ENCODE results near the gene SKAP2. TPM values are rescaled to one million over a fixed set of nuclear protein-coding genes. Genes with fewer than 3 reads are reported as not detected.
A peak's percentile ranks its signal among the peaks of the same experiment; 100 is the strongest.

SKAP2 gene
- total and polyA plus RNA-seq, 2 of the 13 experiments (the other 11 are each of a cell fraction or from before 2014, with no cell fraction given), result 3.6 to 12.9 TPM

DNA sequence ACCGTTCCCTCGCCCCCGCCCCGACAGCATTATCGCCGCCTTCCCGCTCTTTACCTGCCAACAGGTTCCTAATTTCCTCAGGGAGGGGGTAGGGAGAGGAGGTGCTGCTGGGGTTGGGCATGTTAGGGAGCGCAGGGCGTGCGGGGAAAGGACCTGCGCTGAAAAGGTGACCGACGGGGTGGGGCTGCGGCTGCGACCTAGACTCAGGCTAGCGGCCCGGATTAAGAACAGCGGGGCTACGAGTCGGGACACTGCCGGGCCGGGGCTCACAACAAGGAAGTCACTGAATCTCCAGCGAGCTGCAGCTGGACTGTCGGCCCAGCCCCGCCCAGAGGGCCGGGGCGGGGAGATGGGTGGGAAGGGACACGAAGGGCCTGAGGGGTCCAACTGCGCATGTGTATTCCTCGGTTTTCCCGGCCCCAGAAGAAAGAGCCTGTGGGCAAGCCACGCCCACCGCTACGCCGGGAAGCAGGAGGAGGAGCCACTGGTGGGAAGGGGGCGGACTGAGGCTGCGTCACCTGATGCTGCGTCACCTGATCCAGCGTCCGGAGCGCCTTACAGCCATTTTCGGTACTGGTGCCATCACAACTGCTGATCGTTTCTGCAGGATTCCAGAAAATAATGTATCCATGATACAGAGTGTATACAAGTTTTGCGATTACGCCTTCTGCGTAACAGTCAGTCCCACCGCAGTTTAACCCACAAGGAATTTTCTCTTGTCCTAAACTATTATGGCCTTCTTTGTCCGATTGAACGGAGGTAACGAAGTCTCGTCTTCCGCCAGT, at the start of gene SKAP2 (continued):
- TF ChIP-seq, protein P1, sequence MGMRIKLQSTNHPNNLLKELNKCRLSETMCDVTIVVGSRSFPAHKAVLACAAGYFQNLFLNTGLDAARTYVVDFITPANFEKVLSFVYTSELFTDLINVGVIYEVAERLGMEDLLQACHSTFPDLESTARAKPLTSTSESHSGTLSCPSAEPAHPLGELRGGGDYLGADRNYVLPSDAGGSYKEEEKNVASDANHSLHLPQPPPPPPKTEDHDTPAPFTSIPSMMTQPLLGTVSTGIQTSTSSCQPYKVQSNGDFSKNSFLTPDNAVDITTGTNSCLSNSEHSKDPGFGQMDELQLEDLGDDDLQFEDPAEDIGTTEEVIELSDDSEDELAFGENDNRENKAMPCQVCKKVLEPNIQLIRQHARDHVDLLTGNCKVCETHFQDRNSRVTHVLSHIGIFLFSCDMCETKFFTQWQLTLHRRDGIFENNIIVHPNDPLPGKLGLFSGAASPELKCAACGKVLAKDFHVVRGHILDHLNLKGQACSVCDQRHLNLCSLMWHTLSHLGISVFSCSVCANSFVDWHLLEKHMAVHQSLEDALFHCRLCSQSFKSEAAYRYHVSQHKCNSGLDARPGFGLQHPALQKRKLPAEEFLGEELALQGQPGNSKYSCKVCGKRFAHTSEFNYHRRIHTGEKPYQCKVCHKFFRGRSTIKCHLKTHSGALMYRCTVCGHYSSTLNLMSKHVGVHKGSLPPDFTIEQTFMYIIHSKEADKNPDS (CRISPR knock-in tag; IDR thresholded peaks at IDR 0.05), result no peak
- TF ChIP-seq SMYD3 (CRISPR knock-in tag; IDR thresholded peaks at IDR 0.05) (no peak), HOXD1 (CRISPR knock-in tag; IDR thresholded peaks at IDR 0.05) (no peak; the same call in 1 of the 2 replicates), ZNF430 (CRISPR knock-in tag; IDR thresholded peaks at IDR 0.05) (no peak), NR2F1 (CRISPR knock-in tag; IDR thresholded peaks at IDR 0.05) (no peak), ZMYM3 (CRISPR knock-in tag; IDR thresholded peaks at IDR 0.05) (no peak), SRF (IDR thresholded peaks at IDR 0.05; ENCODE audit: low read depth, low read length) (peak; percentile 66), ZNF282 (IDR thresholded peaks at IDR 0.05; ENCODE audit: partially characterized antibody) (no peak), MTF2 (CRISPR knock-in tag; IDR thresholded peaks at IDR 0.05; ENCODE audit: borderline replicate concordance) (no peak), ZSCAN12 (CRISPR knock-in tag; IDR thresholded peaks at IDR 0.05) (no peak), JUND (CRISPR knock-in tag; IDR thresholded peaks at IDR 0.05) (no peak), SALL2 (CRISPR knock-in tag; IDR thresholded peaks at IDR 0.05) (peak; percentile 44; the same call in 1 of the 2 replicates), CBFB (CRISPR knock-in tag; IDR thresholded peaks at IDR 0.05) (no peak; the same call in 1 of the 2 replicates), RNF2 (conservative IDR thresholded peaks at IDR 0.05; ENCODE audit: low read depth) (peak; percentile 86), HDAC6 (IDR thresholded peaks at IDR 0.05; ENCODE audit: low read depth, low read length) (no peak)
- TF ChIP-seq, protein P2, sequence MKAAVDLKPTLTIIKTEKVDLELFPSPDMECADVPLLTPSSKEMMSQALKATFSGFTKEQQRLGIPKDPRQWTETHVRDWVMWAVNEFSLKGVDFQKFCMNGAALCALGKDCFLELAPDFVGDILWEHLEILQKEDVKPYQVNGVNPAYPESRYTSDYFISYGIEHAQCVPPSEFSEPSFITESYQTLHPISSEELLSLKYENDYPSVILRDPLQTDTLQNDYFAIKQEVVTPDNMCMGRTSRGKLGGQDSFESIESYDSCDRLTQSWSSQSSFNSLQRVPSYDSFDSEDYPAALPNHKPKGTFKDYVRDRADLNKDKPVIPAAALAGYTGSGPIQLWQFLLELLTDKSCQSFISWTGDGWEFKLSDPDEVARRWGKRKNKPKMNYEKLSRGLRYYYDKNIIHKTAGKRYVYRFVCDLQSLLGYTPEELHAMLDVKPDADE (CRISPR knock-in tag; IDR thresholded peaks at IDR 0.05), result no peak
- TF ChIP-seq, protein P3, sequence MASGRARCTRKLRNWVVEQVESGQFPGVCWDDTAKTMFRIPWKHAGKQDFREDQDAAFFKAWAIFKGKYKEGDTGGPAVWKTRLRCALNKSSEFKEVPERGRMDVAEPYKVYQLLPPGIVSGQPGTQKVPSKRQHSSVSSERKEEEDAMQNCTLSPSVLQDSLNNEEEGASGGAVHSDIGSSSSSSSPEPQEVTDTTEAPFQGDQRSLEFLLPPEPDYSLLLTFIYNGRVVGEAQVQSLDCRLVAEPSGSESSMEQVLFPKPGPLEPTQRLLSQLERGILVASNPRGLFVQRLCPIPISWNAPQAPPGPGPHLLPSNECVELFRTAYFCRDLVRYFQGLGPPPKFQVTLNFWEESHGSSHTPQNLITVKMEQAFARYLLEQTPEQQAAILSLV (CRISPR knock-in tag; IDR thresholded peaks at IDR 0.05; ENCODE audit: borderline replicate concordance), result no peak
- TF ChIP-seq, protein P4, sequence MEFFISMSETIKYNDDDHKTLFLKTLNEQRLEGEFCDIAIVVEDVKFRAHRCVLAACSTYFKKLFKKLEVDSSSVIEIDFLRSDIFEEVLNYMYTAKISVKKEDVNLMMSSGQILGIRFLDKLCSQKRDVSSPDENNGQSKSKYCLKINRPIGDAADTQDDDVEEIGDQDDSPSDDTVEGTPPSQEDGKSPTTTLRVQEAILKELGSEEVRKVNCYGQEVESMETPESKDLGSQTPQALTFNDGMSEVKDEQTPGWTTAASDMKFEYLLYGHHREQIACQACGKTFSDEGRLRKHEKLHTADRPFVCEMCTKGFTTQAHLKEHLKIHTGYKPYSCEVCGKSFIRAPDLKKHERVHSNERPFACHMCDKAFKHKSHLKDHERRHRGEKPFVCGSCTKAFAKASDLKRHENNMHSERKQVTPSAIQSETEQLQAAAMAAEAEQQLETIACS (CRISPR knock-in tag; IDR thresholded peaks at IDR 0.05), result no peak
- TF ChIP-seq, protein P5, sequence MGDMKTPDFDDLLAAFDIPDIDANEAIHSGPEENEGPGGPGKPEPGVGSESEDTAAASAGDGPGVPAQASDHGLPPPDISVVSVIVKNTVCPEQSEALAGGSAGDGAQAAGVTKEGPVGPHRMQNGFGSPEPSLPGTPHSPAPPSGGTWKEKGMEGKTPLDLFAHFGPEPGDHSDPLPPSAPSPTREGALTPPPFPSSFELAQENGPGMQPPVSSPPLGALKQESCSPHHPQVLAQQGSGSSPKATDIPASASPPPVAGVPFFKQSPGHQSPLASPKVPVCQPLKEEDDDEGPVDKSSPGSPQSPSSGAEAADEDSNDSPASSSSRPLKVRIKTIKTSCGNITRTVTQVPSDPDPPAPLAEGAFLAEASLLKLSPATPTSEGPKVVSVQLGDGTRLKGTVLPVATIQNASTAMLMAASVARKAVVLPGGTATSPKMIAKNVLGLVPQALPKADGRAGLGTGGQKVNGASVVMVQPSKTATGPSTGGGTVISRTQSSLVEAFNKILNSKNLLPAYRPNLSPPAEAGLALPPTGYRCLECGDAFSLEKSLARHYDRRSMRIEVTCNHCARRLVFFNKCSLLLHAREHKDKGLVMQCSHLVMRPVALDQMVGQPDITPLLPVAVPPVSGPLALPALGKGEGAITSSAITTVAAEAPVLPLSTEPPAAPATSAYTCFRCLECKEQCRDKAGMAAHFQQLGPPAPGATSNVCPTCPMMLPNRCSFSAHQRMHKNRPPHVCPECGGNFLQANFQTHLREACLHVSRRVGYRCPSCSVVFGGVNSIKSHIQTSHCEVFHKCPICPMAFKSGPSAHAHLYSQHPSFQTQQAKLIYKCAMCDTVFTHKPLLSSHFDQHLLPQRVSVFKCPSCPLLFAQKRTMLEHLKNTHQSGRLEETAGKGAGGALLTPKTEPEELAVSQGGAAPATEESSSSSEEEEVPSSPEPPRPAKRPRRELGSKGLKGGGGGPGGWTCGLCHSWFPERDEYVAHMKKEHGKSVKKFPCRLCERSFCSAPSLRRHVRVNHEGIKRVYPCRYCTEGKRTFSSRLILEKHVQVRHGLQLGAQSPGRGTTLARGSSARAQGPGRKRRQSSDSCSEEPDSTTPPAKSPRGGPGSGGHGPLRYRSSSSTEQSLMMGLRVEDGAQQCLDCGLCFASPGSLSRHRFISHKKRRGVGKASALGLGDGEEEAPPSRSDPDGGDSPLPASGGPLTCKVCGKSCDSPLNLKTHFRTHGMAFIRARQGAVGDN (CRISPR knock-in tag; IDR thresholded peaks at IDR 0.05), result peak; percentile 84
